NCI-H2029 treated with DMSO at 0.1 percent for 48 hours (cell line): ENCODE measurements around the gene TTC28.
A peak's percentile ranks its signal among the peaks of the same experiment; 100 is the strongest.
"Not testable (repeated sequence)": the region's sequence is repeated elsewhere in the genome, so short reads cannot be mapped to it uniquely, and the experiment has no call there.

Experiments
- DNase-seq: peaks from one replicate; lab custom pipeline; 2025; lab: John Stamatoyannopoulos, UW

Gene TTC28

GRCh38 chr22:28679611-28680287 lies at the start of gene TTC28:
TTC28 (minus strand) TSS chr22:28679840; CDS start chr22:28679723, 117 bp downstream.
- not testable (repeated sequence) for DNase-seq

- no peak for DNase-seq
Observed at GRCh38 chr22:28728621-28729313, 49.1 kb upstream of the TTC28 start.

GRCh38 chr22:28728002-28728401 lies 48.4 kb upstream of the TTC28 start:
- DNase-seq, result no peak

- no peak for DNase-seq
Observed at GRCh38 chr22:28718044-28718443, 38.4 kb upstream of the TTC28 start.

GRCh38 chr22:28716686-28717085 lies 37.0 kb upstream of the TTC28 start:
- no peak for DNase-seq

- no peak for DNase-seq
Observed at GRCh38 chr22:28715611-28716010, 36.0 kb upstream of the TTC28 start.

- no peak for DNase-seq
Observed at GRCh38 chr22:28714043-28714628, 34.5 kb upstream of the TTC28 start.

- no peak for DNase-seq
Observed at GRCh38 chr22:28711820-28712777, 32.5 kb upstream of the TTC28 start.

GRCh38 chr22:28711341-28711740 lies 31.7 kb upstream of the TTC28 start:
- DNase-seq, result no peak

GRCh38 chr22:28710576-28711191 lies 31.0 kb upstream of the TTC28 start:
- DNase-seq, result no peak

- peak; percentile 22 for DNase-seq
Observed at GRCh38 chr22:28710107-28710506, 30.5 kb upstream of the TTC28 start.

GRCh38 chr22:28706845-28707244 lies 27.2 kb upstream of the TTC28 start:
- DNase-seq, result no peak

- no peak for DNase-seq
Observed at GRCh38 chr22:28703436-28703835, 23.8 kb upstream of the TTC28 start.

GRCh38 chr22:28702891-28703290 lies 23.3 kb upstream of the TTC28 start:
- no peak for DNase-seq

GRCh38 chr22:28693041-28693760 lies 13.6 kb upstream of the TTC28 start:
- DNase-seq, result not testable (repeated sequence)

- DNase-seq, result not testable (repeated sequence)
Observed at GRCh38 chr22:28689796-28690195, 10.2 kb upstream of the TTC28 start.

GRCh38 chr22:28682966-28683365 lies 3.3 kb upstream of the TTC28 start:
- DNase-seq, result not testable (repeated sequence)

- not testable (repeated sequence) for DNase-seq
Observed at GRCh38 chr22:28680813-28681490, 1.3 kb upstream of the TTC28 start.

GRCh38 chr22:28678778-28679610 lies 646 bp downstream of the TTC28 start:
- not testable (repeated sequence) for DNase-seq
